Effector memory CD4-positive, alpha-beta T cell (primary cell): ENCODE results near the gene PRRC2B.

Experiments
- DNase-seq, 3 donors: peaks; one replicate each; pipeline ENCODE4 v3.0.0-alpha.2; 2020
- H3K27ac ChIP-seq: 2 replicates; pipeline ENCODE4 v1.7.0; 2013; ENCODE audit warnings: mild to moderate bottlenecking, low read length, moderate library complexity; ENCODE audit not compliant: insufficient read depth, poor library complexity, severe bottlenecking
- H3K27me3 ChIP-seq: replicated peaks from 2 replicates; pipeline ENCODE4 v1.7.0; 2013; ENCODE audit warnings: mild to moderate bottlenecking, low read length; ENCODE audit not compliant: insufficient read depth, control insufficient read depth, poor library complexity, severe bottlenecking
- H3K36me3 ChIP-seq: 2 replicates; pipeline ENCODE4 v1.7.0; 2013; ENCODE audit warnings: mild to moderate bottlenecking, low read length, moderate library complexity; ENCODE audit not compliant: control insufficient read depth, insufficient read depth
- H3K4me1 ChIP-seq: 2 replicates; pipeline ENCODE4 v1.7.0; 2013; ENCODE audit warnings: low read length, mild to moderate bottlenecking; ENCODE audit not compliant: control insufficient read depth, insufficient read depth, poor library complexity, severe bottlenecking
- H3K4me3 ChIP-seq: 2 replicates; pipeline ENCODE4 v1.7.0; 2013; ENCODE audit warnings: low read length, low read depth, mild to moderate bottlenecking; ENCODE audit not compliant: insufficient read depth, poor library complexity, severe bottlenecking
- H3K9me3 ChIP-seq: 2 replicates; pipeline ENCODE4 v1.7.0; 2013; ENCODE audit warnings: mild to moderate bottlenecking, low read length, moderate library complexity; ENCODE audit not compliant: control insufficient read depth

Gene PRRC2B

GRCh38 chr9:131432597-131433301 lies 38.9 kb downstream of the PRRC2B start:
- Histone ChIP-seq H3K27me3 (no peaks in the 10 kb centered on the region), H3K4me3 (no peak overlapping the region), H3K36me3 (peaks cover 60% of the 10 kb centered on the region), H3K4me1 (peaks cover 5% of the 10 kb centered on the region), H3K9me3 (no peaks in the 10 kb centered on the region), H3K27ac (no peak overlapping the region)
- DNase-seq = no peak

DNA sequence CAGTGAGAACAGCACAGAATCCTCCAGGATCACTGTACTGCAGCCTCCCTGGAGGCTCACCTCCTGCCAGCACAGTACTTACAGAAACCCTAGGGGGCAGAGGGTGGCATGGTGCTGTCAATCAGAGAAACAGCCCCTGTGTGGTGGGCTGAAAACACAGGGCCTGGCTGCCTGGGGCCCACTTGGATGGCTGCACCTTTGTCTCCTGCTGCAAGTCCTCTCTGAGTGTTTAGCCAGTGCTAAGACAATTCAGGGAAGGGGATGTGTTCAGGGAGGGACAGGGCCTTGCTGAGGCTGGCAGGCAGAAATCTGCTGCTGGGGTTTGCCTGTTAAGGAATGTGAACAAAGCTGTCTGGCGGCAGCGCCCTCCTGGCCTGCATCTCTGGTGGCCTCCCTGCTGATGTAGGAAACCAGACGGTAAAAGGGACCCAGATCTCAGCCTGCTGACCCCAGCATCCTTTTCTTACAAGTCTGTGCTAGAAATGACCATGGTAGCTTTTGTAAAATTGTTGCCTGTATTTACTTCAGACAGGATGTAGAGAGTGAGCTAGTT lies 39.5 kb downstream of the PRRC2B start:
- H3K27me3 ChIP-seq = no peaks in the 10 kb centered on the region
- peaks cover 5% of the 10 kb centered on the region for H3K4me1 ChIP-seq
- H3K4me3 ChIP-seq = no peak overlapping the region
- peaks cover 66% of the 10 kb centered on the region for H3K36me3 ChIP-seq
- H3K9me3 ChIP-seq = no peaks in the 10 kb centered on the region
- DNase-seq = no peak
- H3K27ac ChIP-seq = no peak overlapping the region

- Histone ChIP-seq H3K27me3 (no peaks in the 10 kb centered on the region), H3K27ac (no peak overlapping the region), H3K9me3 (no peaks in the 10 kb centered on the region), H3K4me3 (no peak overlapping the region), H3K36me3 (peaks cover 78% of the 10 kb centered on the region), H3K4me1 (peaks cover 1% of the 10 kb centered on the region)
- no peak for DNase-seq
Measured at GRCh38 chr9:131434673-131435072, 40.8 kb downstream of the PRRC2B start.

DNA sequence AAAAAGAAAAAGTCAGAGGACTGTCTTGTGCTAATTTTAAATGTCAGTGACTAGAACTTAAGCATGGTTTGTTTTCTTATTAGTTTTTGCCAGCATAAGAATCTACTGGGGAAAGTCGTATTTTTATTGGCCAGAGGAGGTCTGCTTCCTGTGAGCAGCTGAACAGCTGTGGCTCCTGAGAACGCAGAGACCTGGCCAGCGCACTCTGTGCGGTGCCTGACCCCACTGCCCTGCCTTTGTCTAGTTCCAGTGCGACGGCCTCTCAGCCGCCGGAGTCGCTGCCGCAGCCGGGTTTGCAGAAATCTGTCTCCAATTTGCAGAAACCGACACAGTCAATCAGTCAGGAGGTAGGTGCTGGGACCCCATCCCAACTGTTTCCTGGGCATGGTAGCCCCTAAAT lies 42.5 kb downstream of the PRRC2B start:
- Histone ChIP-seq H3K27ac (no peak overlapping the region), H3K27me3 (no peaks in the 10 kb centered on the region), H3K4me3 (no peak overlapping the region), H3K4me1 (no peaks in the 10 kb centered on the region), H3K9me3 (no peaks in the 10 kb centered on the region), H3K36me3 (peaks cover 90% of the 10 kb centered on the region)
- DNase-seq = no peak

DNA sequence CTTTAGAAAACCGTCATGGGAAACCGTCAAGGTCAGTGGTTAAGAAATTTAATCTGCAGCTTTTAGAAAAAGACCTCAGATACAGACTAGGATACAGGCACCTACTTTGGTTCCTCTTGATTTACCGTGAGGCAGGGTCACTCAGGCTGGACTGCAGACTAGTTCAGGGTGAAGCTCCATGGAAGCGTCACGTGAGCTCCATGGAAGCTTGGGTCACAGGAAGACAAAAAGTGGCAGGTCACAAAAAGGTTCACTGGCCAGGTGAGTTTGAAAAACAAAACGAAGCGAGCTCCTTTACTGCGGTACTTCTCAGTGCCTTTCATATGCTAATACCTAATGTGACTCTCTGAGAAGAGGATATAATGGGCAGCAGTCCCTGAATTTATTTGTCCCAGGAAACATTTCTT lies 43.0 kb downstream of the PRRC2B start:
- Histone ChIP-seq H3K27me3 (no peaks in the 10 kb centered on the region), H3K4me1 (no peaks in the 10 kb centered on the region), H3K9me3 (no peaks in the 10 kb centered on the region), H3K4me3 (no peak overlapping the region), H3K36me3 (peaks cover 94% of the 10 kb centered on the region), H3K27ac (no peak overlapping the region)
- no peak for DNase-seq

GRCh38 chr9:131438190-131438589 lies 44.3 kb downstream of the PRRC2B start:
- peaks cover 88% of the 10 kb centered on the region for H3K36me3 ChIP-seq

GRCh38 chr9:131439224-131439623 lies 45.3 kb downstream of the PRRC2B start:
- no peaks in the 10 kb centered on the region for H3K4me1 ChIP-seq
- peaks cover 83% of the 10 kb centered on the region for H3K36me3 ChIP-seq
- H3K9me3 ChIP-seq = no peaks in the 10 kb centered on the region
- H3K27ac ChIP-seq = no peak overlapping the region
- no peak for DNase-seq
- H3K4me3 ChIP-seq = no peak overlapping the region
- H3K27me3 ChIP-seq = no peaks in the 10 kb centered on the region

More at GRCh38 chr9:131438190-131438589, 44.3 kb downstream of the PRRC2B start:
- no peaks in the 10 kb centered on the region for H3K9me3 ChIP-seq
- H3K27ac ChIP-seq = no peak overlapping the region
- H3K27me3 ChIP-seq = no peaks in the 10 kb centered on the region
- no peak for DNase-seq
- no peaks in the 10 kb centered on the region for H3K4me1 ChIP-seq
- no peak overlapping the region for H3K4me3 ChIP-seq

DNA sequence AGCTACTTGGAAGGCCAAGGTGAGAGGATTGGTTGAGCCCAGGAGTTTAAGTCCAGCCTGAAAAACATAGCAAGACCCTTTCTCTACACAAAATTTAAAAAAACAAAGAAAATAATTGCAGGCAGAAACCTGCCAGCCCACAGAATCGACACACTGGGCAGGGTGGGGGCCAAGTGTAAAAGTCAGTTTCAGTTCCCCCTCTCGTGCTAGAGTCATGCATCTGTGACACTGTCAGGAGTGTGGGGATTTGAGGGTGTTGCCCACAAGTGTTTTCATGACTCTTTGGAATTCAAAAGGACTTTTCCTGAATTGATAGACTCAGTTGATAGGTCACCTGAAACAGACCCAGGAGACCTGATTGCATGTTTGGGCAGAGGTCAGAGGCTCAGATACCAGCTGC lies 47.6 kb downstream of the PRRC2B start:
- Histone ChIP-seq H3K27ac (no peak overlapping the region), H3K4me3 (no peak overlapping the region), H3K36me3 (peaks cover 83% of the 10 kb centered on the region), H3K9me3 (no peaks in the 10 kb centered on the region), H3K4me1 (no peaks in the 10 kb centered on the region), H3K27me3 (no peaks in the 10 kb centered on the region)
- DNase-seq = no peak

DNA sequence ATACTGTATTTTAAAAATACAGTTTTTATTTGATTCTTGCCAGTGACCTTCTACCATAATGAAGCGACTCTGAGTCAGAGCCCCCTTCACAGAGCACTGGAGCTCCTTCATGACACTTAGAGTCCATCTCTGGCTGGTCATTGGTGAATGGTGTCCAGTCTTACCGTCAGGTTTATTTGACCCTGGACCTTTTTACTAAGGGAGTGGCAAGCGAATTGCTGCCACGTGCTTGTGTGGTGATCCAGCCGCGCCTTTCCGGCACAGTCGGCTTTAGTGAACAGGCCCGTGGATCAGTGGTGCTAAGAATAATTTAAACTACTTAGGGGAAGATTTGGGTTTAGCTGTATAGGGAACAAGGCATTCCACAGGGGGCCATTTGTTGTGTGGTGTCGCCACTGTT lies 48.5 kb downstream of the PRRC2B start:
- H3K27me3 ChIP-seq = no peaks in the 10 kb centered on the region
- no peak overlapping the region for H3K27ac ChIP-seq
- peaks cover 83% of the 10 kb centered on the region for H3K36me3 ChIP-seq
- no peaks in the 10 kb centered on the region for H3K9me3 ChIP-seq
- H3K4me3 ChIP-seq = no peak overlapping the region
- DNase-seq = no peak
- H3K4me1 ChIP-seq = no peaks in the 10 kb centered on the region

GRCh38 chr9:131443648-131444047 lies 49.8 kb downstream of the PRRC2B start:
- Histone ChIP-seq H3K27me3 (no peaks in the 10 kb centered on the region), H3K9me3 (no peaks in the 10 kb centered on the region), H3K4me1 (no peaks in the 10 kb centered on the region), H3K27ac (no peak overlapping the region), H3K36me3 (peaks cover 77% of the 10 kb centered on the region), H3K4me3 (no peak overlapping the region)
- no peak for DNase-seq
